Mucosa of rectum (tissue), 2 donors: ENCODE data around the gene ANAPC10.

Experiments
- H3K27ac ChIP-seq, 2 donors: one replicate each; pipeline ENCODE4 v1.7.0; 2013; ENCODE audit warnings: inconsistent platforms in 2 of 2, low read depth in 2 of 2, low read length in 2 of 2
- H3K27me3 ChIP-seq, 2 donors: one replicate each; pipeline ENCODE4 v1.7.0; 2013; ENCODE audit warnings: low read length in 2 of 2; ENCODE audit not compliant: control insufficient read depth in 2 of 2, insufficient read depth in 2 of 2
- H3K36me3 ChIP-seq, 2 donors: one replicate each; pipeline ENCODE4 v1.7.0; 2013; ENCODE audit warnings: low read length in 2 of 2; ENCODE audit not compliant: control insufficient read depth in 2 of 2, insufficient read depth in 2 of 2
- H3K4me1 ChIP-seq, 2 donors: one replicate each; pipeline ENCODE4 v1.7.0; 2013; ENCODE audit warnings: low read length in 2 of 2, mild to moderate bottlenecking in 1 of 2; ENCODE audit not compliant: control insufficient read depth in 2 of 2, insufficient read depth in 2 of 2
- H3K4me3 ChIP-seq, 2 donors: one replicate each; pipeline ENCODE4 v1.7.0; 2013; ENCODE audit warnings: low read length in 2 of 2
- H3K9ac ChIP-seq, 2 donors: one replicate each; pipeline ENCODE4 v1.7.0; 2013; ENCODE audit warnings: low read length in 2 of 2, low read depth in 1 of 2, mild to moderate bottlenecking in 1 of 2
- H3K9me3 ChIP-seq, 2 donors: one replicate each; pipeline ENCODE4 v1.7.0; 2013; ENCODE audit warnings: low read length in 2 of 2; ENCODE audit not compliant: control insufficient read depth in 2 of 2
- donor health status: healthy.
- donor health status: Normal muscosa, but diverticular disease.

Gene ANAPC10

DNA sequence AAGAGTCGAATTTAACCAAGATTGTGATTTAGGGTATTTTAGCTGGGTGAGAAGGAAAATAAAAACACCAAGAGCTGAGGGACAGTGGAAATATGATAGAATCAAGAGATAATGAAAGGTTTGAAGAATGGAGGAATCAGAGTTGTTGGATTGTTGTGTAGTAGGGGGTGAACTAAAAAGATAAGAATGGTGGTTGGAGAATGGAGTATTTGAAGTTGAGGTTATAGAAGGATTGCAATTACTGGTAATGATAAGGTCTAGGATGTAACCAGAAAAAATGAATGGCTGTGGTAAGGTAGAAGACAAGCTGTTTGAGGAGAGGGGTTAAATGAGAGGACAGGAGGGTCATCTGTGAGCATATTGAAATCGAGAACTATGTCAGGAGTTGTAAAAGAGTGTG lies 4.6 kb upstream of the ANAPC10 start:
- H3K9ac ChIP-seq, result no peak overlapping the region
- H3K4me1 ChIP-seq, result peaks cover 7 to 8% of the 10 kb centered on the region in 2 donors
- H3K27me3 ChIP-seq, result no peaks in the 10 kb centered on the region
- peaks cover 14 to 20% of the 10 kb centered on the region in 2 donors for H3K36me3 ChIP-seq
- H3K27ac ChIP-seq, result no peak overlapping the region
- H3K4me3 ChIP-seq, result no peak overlapping the region
- no peaks in the 10 kb centered on the region for H3K9me3 ChIP-seq

DNA sequence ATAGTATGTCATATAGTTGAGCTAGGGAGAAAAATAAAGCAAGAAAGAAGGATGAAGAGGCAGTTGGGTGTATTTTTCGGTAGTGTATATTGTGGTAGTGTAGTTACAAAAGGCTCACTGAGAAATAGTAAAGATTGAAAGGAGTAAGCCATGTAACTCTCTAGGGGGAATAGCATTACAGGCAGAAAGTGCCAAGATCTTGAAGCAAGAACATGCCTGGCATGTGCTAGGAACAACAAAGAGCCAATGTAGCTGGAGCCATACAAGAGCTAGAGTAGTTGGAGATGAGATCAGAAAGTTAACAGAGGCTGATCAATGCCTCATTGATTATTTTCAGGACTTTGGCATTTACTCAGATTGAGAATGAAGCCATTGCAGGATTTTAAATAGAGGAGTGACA lies 3.1 kb upstream of the ANAPC10 start:
- Histone ChIP-seq H3K9me3 (no peaks in the 10 kb centered on the region), H3K27ac (no peak overlapping the region), H3K4me3 (no peak overlapping the region), H3K9ac (no peak overlapping the region), H3K36me3 (peaks cover 9% of the 10 kb centered on the region in 2 donors), H3K4me1 (peaks cover 10 to 19% of the 10 kb centered on the region in 2 donors), H3K27me3 (no peaks in the 10 kb centered on the region)

DNA sequence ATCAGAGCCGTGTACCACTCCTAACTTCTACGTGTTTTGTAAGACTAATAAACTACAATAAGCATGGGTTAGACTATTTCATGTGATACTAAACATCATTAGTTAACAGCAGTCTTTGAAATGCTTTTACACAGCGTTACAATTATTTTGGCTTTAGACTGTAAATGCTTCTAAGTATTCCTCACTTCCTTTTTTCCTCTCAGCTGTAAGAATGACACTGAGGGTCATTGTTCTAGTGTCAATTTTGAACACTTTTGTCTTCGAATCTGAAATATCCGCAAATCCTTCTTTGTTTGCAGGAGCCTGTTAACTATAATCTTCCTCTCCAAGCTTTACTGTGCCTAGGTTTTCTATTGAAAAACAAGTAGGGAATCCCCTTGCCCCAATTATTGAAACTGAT lies 1.7 kb upstream of the ANAPC10 start:
- Histone ChIP-seq H3K9me3 (no peaks in the 10 kb centered on the region), H3K4me3 (peak overlapping the region in 1 of 2 donors; percentile 92), H3K27ac (no peak overlapping the region), H3K36me3 (peaks cover 8 to 10% of the 10 kb centered on the region in 2 donors), H3K27me3 (no peaks in the 10 kb centered on the region), H3K9ac (no peak overlapping the region), H3K4me1 (peaks cover 10 to 19% of the 10 kb centered on the region in 2 donors)

DNA sequence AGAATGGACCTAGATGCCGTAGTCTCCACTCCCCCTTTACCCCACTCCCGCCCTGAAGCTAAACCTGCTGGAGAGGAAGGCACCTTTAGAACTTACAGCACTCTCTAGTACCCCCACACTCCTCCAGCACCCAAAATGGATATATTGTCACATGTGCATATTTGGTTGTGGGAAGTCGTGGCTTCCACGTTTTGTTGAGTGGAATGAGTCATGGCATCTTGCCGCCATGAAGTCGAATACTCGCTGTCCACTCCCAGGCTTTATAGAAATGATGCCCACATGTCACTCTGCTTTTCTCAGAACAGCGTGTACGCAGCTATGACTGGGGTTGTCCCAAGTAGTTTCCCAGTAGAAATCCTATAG lies 660 bp upstream of the ANAPC10 start:
- Histone ChIP-seq H3K4me3 (peak overlapping the region; percentile 83 to 92), H3K9ac (peak overlapping the region; percentile 84 to 85), H3K27me3 (no peaks in the 10 kb centered on the region), H3K27ac (peak overlapping the region; percentile 85 to 91), H3K4me1 (peaks cover 10 to 19% of the 10 kb centered on the region in 2 donors), H3K9me3 (no peaks in the 10 kb centered on the region), H3K36me3 (peaks cover 13 to 15% of the 10 kb centered on the region in 2 donors)

DNA sequence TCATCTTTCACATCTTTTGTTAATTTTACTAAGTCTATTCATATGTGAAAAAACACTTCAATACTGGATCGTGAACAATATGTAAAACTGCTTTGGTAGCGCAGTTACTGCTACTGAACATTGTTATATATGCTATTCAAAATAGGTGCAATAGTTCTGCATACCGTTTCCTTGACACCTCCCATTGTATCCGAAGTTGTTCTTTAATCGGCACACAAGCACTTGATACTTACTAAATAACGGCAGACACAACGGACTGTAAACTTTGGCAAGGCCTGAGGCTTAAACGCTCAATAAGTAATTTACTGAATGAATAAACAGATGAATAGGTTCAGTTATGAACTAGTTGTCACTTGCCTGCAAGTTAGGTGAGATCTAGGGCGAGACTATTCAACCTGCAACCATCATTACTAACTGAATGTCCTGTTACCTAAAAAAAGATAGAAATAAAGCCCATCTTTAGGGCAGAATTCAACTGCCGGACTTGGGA lies 620 bp downstream of the ANAPC10 start:
- Histone ChIP-seq H3K4me1 (peaks cover 10 to 19% of the 10 kb centered on the region in 2 donors), H3K4me3 (peak overlapping the region; percentile 83 to 92), H3K9ac (peak overlapping the region; percentile 84 to 85), H3K27ac (peak overlapping the region; percentile 85 to 91), H3K36me3 (peaks cover 20 to 21% of the 10 kb centered on the region in 2 donors), H3K27me3 (no peaks in the 10 kb centered on the region), H3K9me3 (no peaks in the 10 kb centered on the region)

DNA sequence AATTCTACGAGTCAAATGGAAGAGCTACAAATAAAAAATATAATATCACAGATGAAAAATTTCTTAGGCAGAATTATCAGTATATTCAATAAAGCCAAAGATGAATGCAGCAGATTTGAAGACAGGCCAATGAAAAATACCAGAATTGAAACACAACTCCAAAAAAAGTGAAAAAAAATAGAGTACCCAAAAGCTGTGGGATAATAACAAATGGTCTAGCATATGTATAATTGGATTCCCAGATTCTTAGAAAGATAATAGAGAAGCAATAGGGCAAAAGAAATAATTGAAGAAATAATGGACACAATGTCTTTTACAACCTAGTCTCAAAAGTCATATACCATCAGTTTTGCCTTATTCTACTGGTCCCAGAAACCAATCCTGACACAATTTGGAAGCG lies 4.4 kb downstream of the ANAPC10 start:
- H3K9me3 ChIP-seq, result no peaks in the 10 kb centered on the region
- no peak overlapping the region for H3K9ac ChIP-seq
- H3K4me1 ChIP-seq, result peaks cover 3 to 11% of the 10 kb centered on the region in 2 donors
- H3K4me3 ChIP-seq, result no peak overlapping the region
- H3K36me3 ChIP-seq, result peaks cover 35 to 39% of the 10 kb centered on the region in 2 donors
- H3K27me3 ChIP-seq, result no peaks in the 10 kb centered on the region
- no peak overlapping the region for H3K27ac ChIP-seq

DNA sequence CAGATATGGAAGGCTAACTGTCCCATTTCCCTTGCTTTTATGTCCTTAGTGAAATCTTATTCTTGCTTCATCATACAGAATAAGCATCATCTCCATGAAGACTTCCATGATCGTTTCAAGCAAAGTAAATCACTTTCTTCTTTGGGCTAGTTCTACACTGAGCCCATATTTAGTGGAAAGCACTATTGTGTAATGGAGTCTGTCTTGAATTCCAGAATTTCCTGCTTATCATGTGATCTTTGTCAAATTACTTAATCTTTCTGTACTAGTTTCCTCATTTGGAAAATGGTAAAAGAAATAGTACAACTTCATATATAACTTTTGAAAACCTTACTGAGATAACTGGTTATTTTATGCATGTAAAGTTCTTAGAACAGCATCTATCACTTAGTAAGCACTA lies 7.6 kb downstream of the ANAPC10 start:
- no peaks in the 10 kb centered on the region for H3K4me1 ChIP-seq
- no peak overlapping the region for H3K9ac ChIP-seq
- H3K4me3 ChIP-seq, result no peak overlapping the region
- peaks cover 34 to 43% of the 10 kb centered on the region in 2 donors for H3K36me3 ChIP-seq
- no peaks in the 10 kb centered on the region for H3K27me3 ChIP-seq
- no peaks in the 10 kb centered on the region for H3K9me3 ChIP-seq
- H3K27ac ChIP-seq, result no peak overlapping the region

DNA sequence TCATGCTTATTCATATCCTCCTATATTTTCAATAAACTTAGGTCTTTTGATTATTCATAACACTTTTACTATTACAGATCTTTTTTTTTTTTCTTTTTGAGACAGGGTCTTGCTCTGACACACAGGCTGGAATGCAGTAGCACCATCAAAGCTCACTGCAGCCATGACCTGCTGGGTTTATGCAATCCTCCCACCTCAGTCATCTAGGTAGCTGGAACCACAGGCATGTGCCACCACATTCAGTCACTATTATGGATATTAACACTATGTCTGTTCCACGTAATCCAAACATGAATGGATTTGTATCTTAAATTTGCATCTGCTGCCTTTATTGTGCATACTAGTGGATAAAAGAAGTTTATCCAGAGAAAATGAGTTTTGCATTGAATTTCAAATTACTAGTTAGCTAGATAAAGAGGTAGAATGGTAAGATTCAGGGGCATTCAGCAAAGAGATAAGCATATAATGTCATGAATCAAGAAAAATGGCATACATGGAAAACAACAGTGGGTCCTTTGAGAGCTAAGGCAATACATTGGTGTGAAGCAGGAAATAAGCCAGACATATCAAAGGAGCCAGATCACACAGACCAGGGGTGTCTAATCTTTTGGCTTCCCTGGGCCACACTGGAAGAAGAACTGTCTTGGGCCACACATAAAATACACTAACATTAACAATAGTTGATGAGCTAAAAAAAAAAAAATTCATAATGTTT lies 13.9 kb downstream of the ANAPC10 start:
- no peaks in the 10 kb centered on the region for H3K9me3 ChIP-seq
- H3K27ac ChIP-seq, result no peak overlapping the region
- H3K4me3 ChIP-seq, result no peak overlapping the region
- no peak overlapping the region for H3K9ac ChIP-seq
- H3K4me1 ChIP-seq, result no peaks in the 10 kb centered on the region
- no peaks in the 10 kb centered on the region for H3K27me3 ChIP-seq
- peaks cover 0 to 15% of the 10 kb centered on the region in 2 donors for H3K36me3 ChIP-seq

DNA sequence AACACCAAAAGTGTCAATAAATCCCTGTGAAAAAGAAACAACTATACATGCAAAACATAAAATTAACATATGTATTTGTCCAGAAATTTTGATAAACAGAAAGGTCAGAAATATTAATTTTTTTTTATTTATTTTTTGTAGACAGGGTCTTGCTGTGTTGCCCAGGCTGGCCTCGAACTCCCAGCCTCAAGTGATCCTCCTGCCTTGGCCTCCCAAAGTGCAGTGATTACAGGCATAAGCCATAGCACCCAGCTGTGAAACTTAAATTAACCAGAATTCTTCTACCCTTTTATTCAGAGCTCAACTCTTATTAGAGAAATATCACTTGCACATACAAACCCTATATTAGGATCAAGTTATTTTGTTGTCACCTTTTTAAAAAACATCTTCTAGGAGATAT lies 16.2 kb downstream of the ANAPC10 start:
- Histone ChIP-seq H3K9ac (no peak overlapping the region), H3K9me3 (no peaks in the 10 kb centered on the region), H3K27ac (no peak overlapping the region), H3K36me3 (peaks cover 0 to 11% of the 10 kb centered on the region in 2 donors), H3K4me1 (no peaks in the 10 kb centered on the region), H3K4me3 (no peak overlapping the region), H3K27me3 (no peaks in the 10 kb centered on the region)

DNA sequence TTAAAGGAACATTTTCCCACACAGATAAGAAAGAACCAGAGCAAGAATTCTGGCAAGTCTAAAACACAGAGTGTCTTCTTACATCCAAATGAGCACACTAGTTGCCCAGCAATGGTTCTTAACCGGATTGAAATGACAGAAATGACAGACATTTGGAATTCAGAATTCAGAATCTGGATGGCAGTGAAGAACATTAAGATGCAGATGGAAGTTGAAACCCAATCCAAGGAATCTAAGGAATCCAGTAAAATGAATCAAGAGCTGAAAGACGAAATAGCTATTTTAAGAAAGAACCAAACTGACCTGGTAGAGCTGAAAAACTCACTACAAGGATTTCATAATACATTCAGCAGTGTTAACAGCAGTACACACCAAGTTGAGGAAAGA lies 21.5 kb downstream of the ANAPC10 start:
- H3K4me1 ChIP-seq, result no peaks in the 10 kb centered on the region
- H3K27ac ChIP-seq, result no peak overlapping the region
- peaks cover 0 to 5% of the 10 kb centered on the region in 2 donors for H3K36me3 ChIP-seq
- no peak overlapping the region for H3K4me3 ChIP-seq
- H3K9ac ChIP-seq, result no peak overlapping the region
- no peaks in the 10 kb centered on the region for H3K9me3 ChIP-seq
- no peaks in the 10 kb centered on the region for H3K27me3 ChIP-seq
